ENCODE data around the gene ADCY3. TPM values are rescaled to one million over a fixed set of nuclear protein-coding genes. Genes with fewer than 3 reads are reported as not detected.

The ADCY3 gene
- total and polyA plus RNA-seq, 10 donors: 36.5 to 61.5 (median 52.7) TPM

GRCh38 chr2:24834733-24835395 lies 85.2 kb downstream of the ADCY3 start:
- no peak for TF ChIP-seq POLR2A (IDR thresholded peaks at IDR 0.05)
- TF ChIP-seq CTCF (IDR thresholded peaks at IDR 0.05 in 8 of 11, conservative IDR thresholded peaks at IDR 0.05 in 3 of 11): no peak
- no peak for TF ChIP-seq POLR2AphosphoS5 (IDR thresholded peaks at IDR 0.05)
- Histone ChIP-seq H3K9me3 (no peaks in the 10 kb centered on the region), H3K4me1 (no peaks in the 10 kb centered on the region), H3K36me3 (peaks cover 0 to 94% (median 24%) of the 10 kb centered on the region in 6 donors), H3K4me3 (no peak overlapping the region), H3K27me3 (replicated peaks in 1 of 7) (no peaks in the 10 kb centered on the region), H3K27ac (no peak overlapping the region)
- 92 to 97% (median 95%) methylated on average over 20 of the region's 20 CpGs for WGBS, 5 donors
- DNase-seq: peak; percentile 66
- intact Hi-C loops (cut with DNase I; ENCODE audit: low total_unique reads): no loop called here

GRCh38 chr2:24833821-24834732 lies 86.0 kb downstream of the ADCY3 start:
- H3K4me3 ChIP-seq: no peak overlapping the region
- H3K9me3 ChIP-seq: no peaks in the 10 kb centered on the region
- intact Hi-C loops (cut with DNase I; ENCODE audit: low total_unique reads): no loop called here
- WGBS, 5 donors: 91 to 97% (median 94%) methylated on average over 24 to 32 of the region's 32 CpGs
- H3K27ac ChIP-seq: no peak overlapping the region
- DNase-seq: peak; percentile 59
- H3K4me1 ChIP-seq: no peaks in the 10 kb centered on the region
- no peaks in the 10 kb centered on the region for H3K27me3 ChIP-seq (replicated peaks in 1 of 7)
- peaks cover 0 to 86% (median 20%) of the 10 kb centered on the region in 6 donors for H3K36me3 ChIP-seq
- TF ChIP-seq POLR2AphosphoS5 (IDR thresholded peaks at IDR 0.05) (no peak), CTCF (IDR thresholded peaks at IDR 0.05 in 8 of 11, conservative IDR thresholded peaks at IDR 0.05 in 3 of 11) (no peak), POLR2A (IDR thresholded peaks at IDR 0.05) (no peak)

GRCh38 chr2:24832931-24833701 lies 86.9 kb downstream of the ADCY3 start:
- no peak for TF ChIP-seq POLR2AphosphoS5 (IDR thresholded peaks at IDR 0.05)
- TF ChIP-seq CTCF (IDR thresholded peaks at IDR 0.05 in 8 of 11, conservative IDR thresholded peaks at IDR 0.05 in 3 of 11): no peak
- TF ChIP-seq POLR2A (IDR thresholded peaks at IDR 0.05): no peak
- Histone ChIP-seq H3K4me3 (no peak overlapping the region), H3K9me3 (no peaks in the 10 kb centered on the region), H3K27me3 (replicated peaks in 1 of 7) (no peaks in the 10 kb centered on the region), H3K27ac (no peak overlapping the region), H3K4me1 (peaks cover 0 to under 1% (median 0%) of the 10 kb centered on the region in 6 donors), H3K36me3 (peaks cover 0 to 76% (median 20%) of the 10 kb centered on the region in 6 donors)
- WGBS, 5 donors: 93 to 97% (median 94%) methylated on average over 19 to 22 of the region's 22 CpGs
- DNase-seq: peak; percentile 45
- intact Hi-C loops (cut with DNase I; ENCODE audit: low total_unique reads): no loop called here
